HFFc6 (cell line): ENCODE measurements around the gene PEX11G. TPM values are rescaled to one million over a fixed set of nuclear protein-coding genes. Genes with fewer than 3 reads are reported as not detected.

Experiments
- DNase-seq: peaks from one replicate; pipeline ENCODE4 v3.0.0-alpha.2; 2018
- H3K27ac Mint-ChIP-seq: 2 replicates; pipeline ENCODE4 v1.8.0; 2020; ENCODE audit warnings: mild to moderate bottlenecking, mixed read lengths
- H3K27me3 Mint-ChIP-seq: 2 replicates; pipeline ENCODE4 v1.8.0; 2021; ENCODE audit warnings: mild to moderate bottlenecking, moderate library complexity, mixed read lengths; ENCODE audit not compliant: insufficient read depth
- H3K36me3 Mint-ChIP-seq: 2 replicates; pipeline ENCODE4 v1.8.0; 2021; ENCODE audit warnings: low read depth, mixed read lengths
- H3K4me1 Mint-ChIP-seq: 2 replicates; pipeline ENCODE4 v1.8.0; 2020; ENCODE audit warnings: low read depth, mixed read lengths
- H3K4me3 Mint-ChIP-seq: 2 replicates; pipeline ENCODE4 v1.8.0; 2020; ENCODE audit warnings: mild to moderate bottlenecking, moderate library complexity, mixed read lengths
- H3K9me3 Mint-ChIP-seq: 2 replicates; pipeline ENCODE4 v1.8.0; 2020; ENCODE audit warnings: mild to moderate bottlenecking, mixed read lengths
- CTCF ChIP-seq: fragments of 200-600 bp; sonication (generic); IDR thresholded peaks from 2 replicates; pipeline ENCODE4 v1.5.0; 2021; ENCODE audit warnings: antibody characterized with exemption, mild to moderate bottlenecking
- total RNA-seq, 6 experiments: library from RNA; stranded (reverse); fragmentation: NEBNext Ultra II Directional; extraction: Animal tissue kit (Norgen Biotek cat#: 25700); gene quantifications; 2 replicates in 1 of 6; 3 replicates in 5 of 6; pipeline ENCODE4 v1.2.3, GENCODE V29; 2021

PEX11G gene
- total RNA-seq, 6 experiments from 2014 or later, result 0.51 to 2.8 (median 1.0) TPM

GRCh38 chr19:7458675-7459074 lies 30.2 kb downstream of the PEX11G start:
- Mint-ChIP-seq H3K27ac (no peak overlapping the region), H3K36me3 (peaks cover 46% of the 10 kb centered on the region), H3K27me3 (peaks cover 1% of the 10 kb centered on the region), H3K9me3 (peaks cover 22% of the 10 kb centered on the region), H3K4me3 (no peak overlapping the region), H3K4me1 (peaks cover 8% of the 10 kb centered on the region)
- no peak for DNase-seq
- no peak for TF ChIP-seq CTCF

GRCh38 chr19:7456964-7457541 lies 31.8 kb downstream of the PEX11G start:
- no peak for TF ChIP-seq CTCF
- Mint-ChIP-seq H3K27ac (no peak overlapping the region), H3K4me3 (no peak overlapping the region), H3K36me3 (peaks cover 55% of the 10 kb centered on the region), H3K27me3 (peaks cover 1% of the 10 kb centered on the region; the same call in 1 of the 2 replicates), H3K4me1 (peaks cover 8% of the 10 kb centered on the region), H3K9me3 (peaks cover 27% of the 10 kb centered on the region)
- no peak for DNase-seq

- H3K4me1 Mint-ChIP-seq, result peaks cover 8% of the 10 kb centered on the region
- no peak for TF ChIP-seq CTCF
- peaks cover 65% of the 10 kb centered on the region for H3K36me3 Mint-ChIP-seq
- H3K9me3 Mint-ChIP-seq, result peaks cover 30% of the 10 kb centered on the region
- no peak for DNase-seq
- H3K27ac Mint-ChIP-seq, result no peak overlapping the region
- peaks cover 1% of the 10 kb centered on the region; the same call in 1 of the 2 replicates for H3K27me3 Mint-ChIP-seq
- no peak overlapping the region for H3K4me3 Mint-ChIP-seq
These were observed 33.1 kb downstream of the PEX11G start for GRCh38 chr19:7455600-7456296.

DNA sequence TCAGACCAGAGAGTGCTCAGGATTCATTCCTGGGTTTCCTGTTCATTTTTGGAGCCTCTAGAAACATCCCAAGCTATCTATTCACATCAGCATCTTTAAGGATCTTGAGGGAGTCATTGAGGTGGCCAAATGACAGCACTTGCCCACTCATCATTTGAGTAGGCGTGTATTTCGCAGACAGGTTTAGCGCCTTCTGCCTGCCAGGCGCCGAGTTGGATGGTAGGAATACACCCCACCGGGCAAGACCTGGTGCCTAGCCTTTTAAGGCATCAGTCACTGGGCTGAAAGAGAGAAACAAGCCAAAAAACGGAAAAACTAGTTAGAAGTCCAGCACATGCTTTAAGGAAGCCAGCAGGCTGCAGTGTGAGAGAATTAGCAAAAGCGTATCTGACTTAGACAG lies 33.8 kb downstream of the PEX11G start:
- Mint-ChIP-seq H3K36me3 (peaks cover 72% of the 10 kb centered on the region), H3K9me3 (peaks cover 38% of the 10 kb centered on the region)

More for the DNA sequence above, 33.8 kb downstream of the PEX11G start:
- no peak for TF ChIP-seq CTCF
- H3K4me3 Mint-ChIP-seq, result no peak overlapping the region
- H3K27me3 Mint-ChIP-seq, result no peaks in the 10 kb centered on the region; the same call in 1 of the 2 replicates
- peaks cover under 1% of the 10 kb centered on the region for H3K4me1 Mint-ChIP-seq
- H3K27ac Mint-ChIP-seq, result no peak overlapping the region
- no peak for DNase-seq
